HG03457 (cell line): ENCODE measurements around the gene ROBO1.

Source experiments
- ATAC-seq: cut with Tn5 transposase; IDR thresholded peaks from one replicate; pipeline ENCODE4 v1.9.1; 2021; ENCODE audit warnings: moderate number of reproducible peaks; ENCODE audit not compliant: unreplicated experiment

Gene ROBO1

DNA sequence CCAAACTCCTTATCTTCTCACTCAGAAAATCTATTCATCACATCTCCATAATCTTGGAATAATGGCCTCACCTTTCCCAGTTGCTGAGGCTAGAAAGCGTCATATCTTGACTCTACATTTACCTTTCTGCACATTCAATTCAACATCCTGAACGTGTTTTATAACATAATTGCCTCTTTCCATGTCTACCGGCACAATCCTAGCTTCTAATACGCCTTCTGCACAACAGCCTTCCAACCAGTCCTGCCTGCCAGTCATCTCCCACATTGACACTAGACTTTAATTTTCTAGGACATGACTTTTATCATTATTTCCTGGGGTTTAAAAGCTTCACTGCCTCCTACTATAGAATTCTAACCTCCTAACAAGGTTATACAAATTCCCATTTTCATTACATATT is 906.6 kb downstream of the ROBO1 start:
- no peak for ATAC-seq

DNA sequence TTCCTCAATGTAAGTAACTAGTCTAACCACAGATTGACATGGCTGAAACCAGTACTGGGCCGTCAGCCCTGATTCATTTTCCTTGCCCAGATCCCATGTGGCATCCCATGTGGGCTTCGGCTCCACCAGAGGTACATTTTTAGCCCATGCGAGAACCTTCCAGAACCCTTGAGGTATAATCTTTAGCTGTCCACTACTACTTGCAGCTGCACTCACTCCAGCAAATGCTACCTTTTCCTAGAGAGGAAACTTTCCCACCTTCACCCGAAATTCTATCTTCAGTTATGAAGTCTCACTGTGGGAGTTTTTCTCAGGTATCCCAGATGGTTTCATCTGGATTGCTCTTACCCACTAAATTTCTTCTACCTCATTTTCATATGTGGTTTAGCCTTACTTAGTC is 907.2 kb downstream of the ROBO1 start:
- no peak for ATAC-seq

DNA sequence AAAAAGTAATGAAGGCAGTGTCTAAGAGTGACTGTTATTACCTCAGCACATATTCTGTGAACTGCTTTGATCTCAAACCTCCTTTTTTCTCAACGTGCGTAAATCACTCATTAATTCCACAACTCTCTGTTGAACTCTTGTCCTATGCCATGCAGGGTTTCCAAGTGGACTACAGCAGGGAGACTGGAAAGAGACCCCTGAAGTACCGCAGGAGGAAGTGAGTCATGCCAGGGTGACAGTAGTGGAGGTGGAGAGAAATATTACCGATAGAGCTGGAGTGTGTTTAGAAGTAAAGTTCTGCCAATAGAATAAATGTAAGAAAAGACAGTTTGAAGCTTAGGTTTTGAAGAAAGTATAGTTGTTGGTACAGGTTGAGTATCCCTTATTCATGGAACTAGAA is 908.9 kb downstream of the ROBO1 start:
- no peak for ATAC-seq

DNA sequence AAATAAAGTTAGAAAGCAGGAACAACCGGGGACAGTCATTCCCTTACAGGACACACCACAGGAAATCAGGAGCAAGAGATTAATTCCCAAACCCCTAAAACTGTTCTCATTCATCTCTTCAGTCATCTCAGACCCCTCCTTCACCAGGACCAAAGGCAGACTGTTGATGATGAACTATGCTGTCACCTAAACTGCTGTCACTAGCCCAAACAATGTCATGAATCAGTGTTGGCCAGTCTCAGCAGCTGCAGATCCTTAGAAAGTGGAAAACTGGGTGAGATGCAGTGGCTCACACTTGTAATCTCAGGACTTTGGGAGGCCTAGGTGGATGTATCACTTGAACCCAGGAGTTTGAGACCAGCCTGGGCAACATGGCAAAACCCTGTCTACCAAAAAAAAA is 909.6 kb downstream of the ROBO1 start:
- ATAC-seq: no peak

DNA sequence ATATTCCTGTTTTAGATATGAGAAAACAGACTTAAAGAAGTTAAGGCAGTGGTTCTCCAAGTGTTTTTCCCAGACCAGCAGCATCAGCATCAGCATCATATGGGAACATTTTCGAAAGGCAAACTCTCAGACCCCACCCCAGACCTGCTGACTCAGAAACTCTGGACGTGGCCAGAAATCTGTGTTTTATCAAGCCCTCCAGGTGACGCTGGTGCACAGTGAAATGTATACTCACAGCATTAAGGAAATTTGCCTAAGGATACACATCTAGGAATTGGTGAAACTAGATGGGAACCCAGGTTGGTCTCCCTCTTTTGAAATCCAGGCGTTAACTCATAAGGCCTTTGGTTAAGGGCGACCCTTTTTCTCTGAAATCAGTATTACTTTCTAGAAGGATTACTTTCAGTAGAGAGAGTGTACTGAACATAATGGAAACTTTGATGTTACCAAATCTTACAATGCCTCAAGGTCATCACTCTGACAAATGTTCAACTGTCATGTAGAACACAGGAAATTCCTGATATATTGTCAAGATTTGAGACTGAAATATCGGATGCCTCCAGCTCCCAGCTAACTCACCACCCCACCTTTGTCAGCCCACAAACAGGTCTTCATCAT is 910.2 kb downstream of the ROBO1 start:
- ATAC-seq: no peak

DNA sequence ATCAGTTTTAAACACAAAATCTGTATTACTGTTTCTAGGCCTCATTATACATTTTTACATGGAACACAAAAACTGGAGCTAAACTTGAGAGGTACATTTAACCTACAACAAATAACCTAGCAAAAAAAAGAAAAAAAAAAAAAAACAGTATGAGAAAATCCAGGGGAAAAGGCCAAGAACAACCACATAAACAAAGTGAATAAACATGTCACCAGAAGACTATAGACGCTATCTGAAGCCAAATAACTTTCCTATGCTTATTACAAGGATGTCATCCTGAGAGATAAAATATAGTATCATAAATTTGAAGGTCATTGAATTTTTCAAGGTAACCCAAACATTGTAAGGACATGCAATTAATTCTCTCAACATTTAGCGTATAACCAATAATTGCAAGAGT is 911.6 kb downstream of the ROBO1 start:
- ATAC-seq: no peak

DNA sequence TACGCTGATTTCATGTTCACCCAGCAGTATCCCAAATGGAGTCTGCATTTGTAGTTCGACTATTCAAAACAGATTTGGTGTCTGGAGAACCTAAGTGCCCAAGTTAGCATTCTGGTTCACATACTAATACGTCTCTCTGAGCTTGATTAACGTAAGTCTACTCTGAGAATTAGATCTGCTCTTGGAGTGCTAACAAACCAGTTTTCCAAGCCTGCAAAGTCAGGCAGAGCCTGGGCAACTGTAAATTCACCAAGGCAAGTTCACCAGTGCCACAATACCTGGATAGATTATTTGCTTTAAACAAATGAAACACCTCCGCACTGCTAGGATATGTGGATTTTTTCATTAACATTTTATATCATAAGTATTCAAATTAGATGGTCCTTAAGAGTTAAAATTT is 912.6 kb downstream of the ROBO1 start:
- ATAC-seq: no peak

DNA sequence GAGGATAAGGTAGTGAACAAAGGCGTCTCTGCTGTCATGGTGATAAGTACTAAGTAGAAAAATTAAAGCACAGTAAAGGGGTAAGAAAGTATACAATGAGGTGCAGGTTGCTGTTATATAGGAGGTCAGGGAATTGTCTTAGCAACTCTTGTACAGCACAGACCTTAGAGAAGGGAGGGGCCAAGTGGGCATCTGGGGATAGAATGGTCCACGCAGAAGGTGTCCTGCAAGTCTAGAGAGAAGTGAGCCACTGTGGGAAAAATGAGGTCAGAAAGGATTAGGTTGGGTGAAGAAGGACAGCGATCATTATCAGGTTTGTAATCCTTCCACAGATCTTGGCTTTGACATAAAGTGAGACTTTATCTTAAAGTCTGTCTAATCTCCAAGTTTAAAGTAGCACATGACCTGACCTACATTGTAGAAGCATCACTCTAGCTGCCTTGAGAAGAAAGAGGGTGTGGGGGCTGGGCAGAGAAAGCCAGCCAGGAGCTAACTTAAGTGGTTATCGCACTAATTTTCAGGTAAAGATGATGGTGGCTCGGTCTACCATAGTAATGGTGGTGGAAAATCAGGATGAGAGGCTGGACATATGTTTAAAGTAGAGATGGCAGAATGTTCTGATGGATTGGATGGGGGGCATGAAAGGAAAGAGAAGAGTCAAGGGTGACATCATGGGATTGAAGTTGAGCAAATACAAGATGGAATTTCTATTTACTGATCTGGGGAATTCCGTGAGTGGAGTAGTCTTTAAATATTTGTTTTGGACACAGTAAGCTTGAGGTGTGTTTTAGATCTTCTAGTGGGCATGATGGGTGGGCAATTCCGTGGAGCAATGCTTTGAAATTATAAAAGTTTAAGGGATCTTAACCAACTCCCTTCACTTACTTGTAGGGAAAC is 919.2 kb downstream of the ROBO1 start:
- ATAC-seq: no peak

DNA sequence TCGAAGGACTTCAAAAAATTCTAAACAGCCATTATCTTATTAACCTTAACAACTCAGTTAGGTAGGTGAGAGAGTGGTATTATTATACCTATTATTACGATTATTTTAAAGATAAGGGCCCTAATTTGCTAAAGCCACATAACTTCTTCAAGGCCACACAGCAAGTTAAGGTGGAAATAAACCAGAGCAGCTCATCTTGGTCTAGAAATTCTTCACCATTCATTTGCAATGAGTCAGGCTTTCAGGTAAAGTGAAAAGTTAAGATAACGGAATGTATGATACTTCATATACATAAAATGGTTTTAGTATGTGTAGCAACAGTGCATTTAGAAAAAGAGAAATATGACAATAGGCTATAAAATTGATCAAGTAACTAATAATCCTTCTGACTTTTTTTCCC is 920.2 kb downstream of the ROBO1 start:
- no peak for ATAC-seq

DNA sequence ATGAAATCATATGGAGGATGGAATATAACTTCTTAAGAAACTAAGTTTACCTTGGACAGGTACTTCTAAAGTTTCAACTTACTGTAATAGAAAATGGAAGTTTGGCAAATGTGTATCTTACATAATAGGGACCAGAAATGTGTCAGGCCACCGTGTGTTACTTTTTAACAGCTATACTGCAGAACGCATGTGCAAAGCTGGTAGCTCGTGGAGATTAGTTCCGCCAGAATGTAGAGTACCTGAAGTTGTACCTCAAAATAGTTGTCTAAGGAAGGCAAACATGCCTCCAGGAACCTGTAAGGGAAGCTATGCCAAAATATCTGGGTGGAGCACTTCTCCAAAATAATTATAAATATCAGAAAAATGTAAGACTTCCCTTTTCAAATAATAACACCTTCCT is 920.6 kb downstream of the ROBO1 start:
- ATAC-seq: no peak

DNA sequence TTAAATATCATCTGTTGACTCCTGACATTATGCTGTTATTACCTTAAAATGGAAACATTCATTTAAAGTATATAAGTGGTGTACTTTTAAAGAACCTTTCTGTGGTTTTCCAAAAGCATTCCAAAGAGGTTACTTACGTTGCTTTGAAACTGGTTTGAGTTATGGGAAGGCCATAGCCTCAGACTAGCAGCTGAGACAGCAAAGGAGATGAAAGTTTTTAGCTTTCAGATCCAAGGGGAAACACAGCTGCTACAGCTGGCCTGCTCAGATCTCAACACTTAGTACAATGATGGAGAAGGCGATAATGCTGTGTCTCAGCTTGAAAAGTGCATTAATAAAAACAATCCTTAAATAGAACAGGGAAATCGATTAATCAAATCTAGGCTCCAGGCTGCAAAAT is 921.1 kb downstream of the ROBO1 start:
- no peak for ATAC-seq

DNA sequence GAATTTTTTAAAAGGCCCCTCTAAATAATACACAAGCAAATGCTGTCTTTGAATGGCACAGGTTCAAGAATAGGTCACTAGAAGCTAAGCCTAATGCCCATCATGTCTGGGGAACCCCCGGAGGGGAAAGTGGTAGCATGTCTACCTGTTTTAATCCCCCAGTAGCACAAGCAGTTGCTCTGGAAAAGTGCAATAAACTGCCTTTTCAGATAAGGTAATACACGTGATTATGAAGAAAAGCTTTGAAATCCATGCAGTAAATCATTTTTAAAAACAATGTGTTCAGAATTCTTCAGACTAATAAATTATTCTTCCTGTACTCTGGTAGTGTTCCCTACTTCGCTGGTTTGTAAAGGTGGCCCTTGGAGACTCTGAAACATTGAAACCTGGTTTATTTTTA is 922.2 kb downstream of the ROBO1 start:
- ATAC-seq: no peak

DNA sequence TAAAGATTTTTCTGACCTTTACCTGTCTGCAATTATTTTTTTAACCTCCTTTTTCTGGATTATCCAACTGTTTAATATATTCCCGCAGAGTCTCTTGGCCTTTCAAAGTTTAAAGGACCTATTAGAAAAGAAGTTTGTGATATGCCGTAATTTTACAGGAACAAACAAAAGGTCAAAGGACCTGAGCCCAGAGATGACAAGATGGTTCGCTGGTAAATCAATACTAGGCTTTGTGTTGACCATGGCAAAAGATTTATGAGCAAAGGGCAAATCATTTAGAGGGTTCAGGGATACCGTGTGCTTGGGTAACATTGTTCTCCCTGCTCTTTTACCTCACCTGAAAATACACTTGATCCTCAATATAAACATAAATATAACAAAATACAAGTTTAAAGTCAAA is 923.5 kb downstream of the ROBO1 start:
- no peak for ATAC-seq

DNA sequence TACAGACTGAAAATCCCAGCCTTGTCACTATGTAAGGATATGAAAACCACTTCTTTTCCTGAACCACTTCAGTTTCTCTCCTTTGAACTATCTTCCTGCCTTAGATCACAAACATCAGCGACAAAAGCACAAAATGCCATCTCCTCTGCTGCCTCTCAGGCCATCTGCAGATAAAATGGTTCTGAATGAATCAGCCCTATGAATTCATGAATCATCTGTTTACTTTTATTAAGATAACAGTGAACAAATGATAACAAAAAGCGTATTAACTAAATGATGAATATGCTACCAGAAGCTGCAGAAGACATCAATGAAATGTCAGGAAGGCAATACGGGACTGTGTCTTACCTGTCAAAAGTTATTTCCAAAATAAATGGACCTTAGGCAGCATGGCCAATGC is 928.1 kb downstream of the ROBO1 start:
- ATAC-seq: no peak

DNA sequence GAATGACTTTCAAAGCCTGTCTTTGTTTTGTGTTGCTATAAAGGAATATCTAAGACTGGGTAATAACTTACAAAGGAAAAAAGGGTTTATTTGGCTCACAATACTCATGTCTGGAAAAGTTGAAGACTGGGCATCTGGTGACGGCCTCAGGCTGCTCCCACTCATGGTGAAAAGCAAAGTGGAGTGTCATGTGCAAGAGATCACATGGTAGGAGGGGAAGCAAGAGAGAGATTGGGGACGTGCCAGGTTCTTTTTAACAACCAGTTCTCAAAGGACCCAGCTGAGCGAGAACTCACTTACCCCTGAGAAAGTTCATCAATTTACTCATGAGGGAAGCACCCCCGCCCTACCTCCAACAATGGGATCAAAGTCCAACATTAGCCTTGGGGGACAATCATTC is 929.4 kb downstream of the ROBO1 start:
- ATAC-seq: no peak

DNA sequence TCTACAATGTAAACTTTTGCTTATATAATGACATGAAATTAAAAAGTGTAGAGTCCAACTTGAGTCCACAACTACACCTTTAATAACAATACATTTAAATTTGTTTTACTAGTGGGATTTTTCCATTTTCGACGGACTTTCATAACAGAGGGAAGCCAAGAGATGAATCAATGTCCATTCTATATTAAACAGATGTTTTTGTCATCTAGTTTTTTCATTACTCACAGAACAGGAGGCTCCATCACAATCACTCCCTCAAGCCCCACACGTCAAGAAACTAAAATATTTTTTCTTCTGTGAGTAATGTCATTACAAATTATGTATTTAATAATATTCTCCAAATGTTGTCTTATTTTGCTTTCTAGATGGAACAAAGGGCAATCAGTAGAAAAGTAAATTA is 932.9 kb downstream of the ROBO1 start:
- no peak for ATAC-seq

DNA sequence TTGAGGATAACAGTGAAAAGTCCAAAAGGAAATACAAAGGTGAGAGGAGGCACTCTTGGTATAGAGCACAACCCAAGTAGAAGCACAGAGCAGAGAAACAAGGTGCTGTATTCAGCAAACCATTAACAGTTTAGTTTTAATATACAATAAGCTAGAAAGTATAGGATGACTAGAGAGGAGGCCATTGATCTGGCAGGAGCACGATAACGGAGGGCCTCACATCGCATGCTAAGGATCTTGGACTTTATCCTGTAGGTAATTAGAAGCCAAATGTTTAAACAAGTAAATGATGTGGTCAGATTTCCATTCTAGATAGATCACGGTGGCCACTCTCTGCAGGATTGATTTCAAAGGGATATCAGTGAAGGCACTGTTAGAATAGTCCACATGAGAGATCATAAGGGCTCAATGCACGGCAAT is 935.0 kb downstream of the ROBO1 start:
- ATAC-seq: no peak

DNA sequence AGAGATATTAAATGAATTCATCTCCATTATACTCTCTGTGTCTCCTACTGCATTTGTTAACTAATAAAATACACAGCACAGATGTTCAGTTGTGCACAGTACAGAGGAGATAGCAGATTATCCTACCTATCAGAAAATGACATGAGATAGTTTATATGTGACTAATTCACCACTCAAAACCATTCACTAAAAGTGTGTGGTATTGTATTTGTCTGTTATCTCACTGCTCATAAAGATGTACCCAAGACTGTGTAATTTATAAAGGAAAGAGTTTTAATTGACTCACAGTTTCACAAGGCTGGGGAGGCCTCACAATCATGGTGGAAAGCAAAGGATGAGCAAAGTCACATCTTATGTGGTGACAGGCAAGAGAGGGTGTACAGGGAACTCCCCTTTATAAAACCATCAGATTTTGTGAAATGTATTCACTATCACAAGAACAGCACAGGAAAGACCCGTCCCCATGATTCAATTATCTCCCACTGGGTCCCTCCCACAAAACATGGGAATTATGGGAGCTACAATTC is 936.3 kb downstream of the ROBO1 start:
- no peak for ATAC-seq

DNA sequence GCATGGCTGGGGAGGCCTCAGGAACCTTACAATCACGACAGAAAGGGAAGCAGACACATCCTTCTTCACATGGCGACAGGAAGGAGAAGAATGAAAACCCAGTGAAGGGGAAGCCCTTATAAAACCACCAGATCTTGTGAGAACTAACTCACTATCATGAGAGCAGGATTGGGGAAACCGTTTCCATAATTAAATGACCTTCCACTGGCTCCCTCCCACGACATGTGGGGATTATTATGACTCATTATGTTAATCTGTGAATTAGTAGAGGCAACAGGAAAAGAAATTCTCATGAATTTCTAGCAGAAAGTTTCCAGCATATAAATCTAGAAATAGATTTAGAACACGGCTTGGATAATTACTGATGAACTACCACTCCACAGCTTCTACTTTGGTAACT is 937.3 kb downstream of the ROBO1 start:
- no peak for ATAC-seq

DNA sequence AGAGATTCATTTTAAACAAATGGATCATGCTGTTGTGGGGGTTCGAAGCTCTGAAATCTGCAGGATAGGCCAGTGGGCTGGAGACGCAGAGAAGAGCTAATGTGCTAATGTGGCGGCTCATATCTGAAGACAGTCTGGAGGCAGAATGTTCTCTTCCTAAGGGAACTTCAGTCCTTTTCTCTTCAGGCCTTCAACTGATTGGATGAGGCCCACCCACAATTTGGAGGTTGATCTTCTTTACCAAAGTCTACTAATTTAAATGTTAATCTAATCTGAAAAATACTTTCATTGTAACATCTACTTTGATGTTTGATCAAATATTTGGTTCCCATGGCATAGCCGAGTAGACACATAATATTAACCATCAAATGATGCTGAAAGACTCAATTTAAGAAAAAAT is 940.2 kb downstream of the ROBO1 start:
- no peak for ATAC-seq

DNA sequence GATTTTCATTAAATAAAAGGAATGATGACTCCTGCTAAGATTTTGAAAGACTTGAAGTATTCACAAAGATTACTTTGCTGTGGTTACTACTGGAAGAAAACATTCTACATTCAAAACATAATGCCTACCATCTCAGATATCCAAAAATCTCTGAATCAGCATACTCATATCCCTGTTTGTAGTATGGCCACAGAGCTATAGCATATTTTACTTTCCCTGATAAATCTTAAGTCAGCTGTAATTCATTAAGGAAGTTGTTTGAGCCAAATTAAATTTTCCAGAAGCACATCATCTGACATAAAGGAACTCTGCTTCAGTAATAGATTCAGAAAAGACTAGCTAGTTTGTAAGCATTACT is 942.0 kb downstream of the ROBO1 start:
- no peak for ATAC-seq

DNA sequence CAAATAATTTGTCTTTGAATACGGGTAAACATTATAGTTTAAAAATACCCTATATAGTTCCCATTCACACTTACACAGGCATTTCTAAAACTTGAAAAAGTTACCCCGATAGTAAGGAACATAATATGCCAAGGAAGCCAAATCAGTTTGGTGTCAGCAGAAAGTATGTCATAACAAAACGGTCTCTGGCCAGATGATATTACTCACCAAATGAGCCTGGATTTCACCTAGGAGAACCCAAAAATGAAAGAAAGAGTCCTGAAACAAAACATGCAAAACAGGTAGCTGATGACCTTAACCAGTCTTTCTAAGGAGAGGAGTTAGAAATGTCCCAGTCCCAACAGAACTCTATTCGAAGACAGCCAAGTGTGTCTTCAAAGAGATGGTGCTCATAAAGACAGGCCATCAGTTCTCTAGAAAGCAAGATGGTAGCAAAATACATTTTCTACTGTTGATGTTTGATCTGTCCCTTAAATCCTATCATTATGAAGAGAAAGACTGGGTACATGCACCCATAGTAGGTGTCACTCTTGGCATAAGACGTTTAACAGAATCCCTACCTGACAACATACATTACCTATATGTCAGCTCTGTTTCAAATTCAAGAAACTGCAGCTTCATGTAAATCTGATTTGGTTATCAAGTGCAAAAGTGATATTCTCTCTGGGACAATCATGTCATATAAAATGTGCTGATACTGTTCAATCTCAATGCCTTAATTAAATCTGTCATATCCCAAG is 942.5 kb downstream of the ROBO1 start:
- ATAC-seq: no peak
